HG02763 (cell line): ENCODE measurements around the gene ATL1.

ENCODE experiments used
- ATAC-seq: cut with Tn5 transposase; IDR thresholded peaks from one replicate; pipeline ENCODE4 v1.9.1; 2021; ENCODE audit warnings: mild to moderate bottlenecking, moderate library complexity; ENCODE audit not compliant: unreplicated experiment

The ATL1 gene

DNA sequence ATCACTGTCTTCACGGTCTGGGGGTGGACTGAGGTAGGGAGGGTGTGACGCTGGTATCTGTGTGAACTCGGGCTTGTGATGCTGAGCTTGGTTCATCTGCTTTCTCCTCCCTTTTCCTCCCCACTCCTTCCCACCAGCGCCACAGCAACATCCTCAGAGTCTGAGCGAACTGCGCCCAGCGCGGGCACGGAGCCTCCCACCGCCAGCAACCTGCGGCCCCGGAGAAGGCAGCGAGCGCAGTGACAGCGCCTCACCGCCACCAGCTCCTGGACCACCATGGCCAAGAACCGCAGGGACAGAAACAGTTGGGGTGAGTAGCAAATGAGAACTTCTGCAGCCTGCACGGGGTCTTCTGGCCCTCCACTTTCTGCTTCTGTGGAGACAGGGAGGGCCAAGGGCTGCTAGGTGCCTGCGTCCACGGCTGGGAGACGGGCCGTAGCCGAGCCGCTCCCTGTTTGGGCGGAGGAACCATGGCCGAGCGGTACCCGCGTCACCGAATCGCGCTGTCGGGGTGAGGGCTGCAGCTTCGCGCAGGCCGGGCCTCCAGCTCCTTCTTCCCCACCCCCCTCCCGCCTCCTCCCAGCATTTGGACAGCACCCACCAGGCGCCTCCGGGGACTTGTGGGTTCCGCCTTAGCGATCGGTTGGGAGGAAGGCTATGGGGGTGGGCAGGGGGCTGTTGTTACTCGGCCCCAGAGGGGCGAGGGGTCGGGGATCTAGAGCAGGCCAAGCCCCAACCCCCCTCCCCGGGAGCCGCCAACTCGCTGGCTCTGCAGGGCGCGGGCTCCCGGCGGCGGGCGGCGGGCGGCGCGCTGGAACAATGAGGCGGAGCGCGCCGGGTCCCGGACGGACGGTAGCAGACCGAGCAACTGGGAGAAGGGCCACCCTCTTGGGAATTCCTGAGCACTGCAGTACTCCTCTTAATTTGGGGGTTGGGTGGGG, at the start of gene ATL1:
ATL1 (plus strand) TSS at position 156 of the 941 bp plus-strand sequence; CDS start at position 277, 121 bp downstream.
- ATAC-seq: no peak

DNA sequence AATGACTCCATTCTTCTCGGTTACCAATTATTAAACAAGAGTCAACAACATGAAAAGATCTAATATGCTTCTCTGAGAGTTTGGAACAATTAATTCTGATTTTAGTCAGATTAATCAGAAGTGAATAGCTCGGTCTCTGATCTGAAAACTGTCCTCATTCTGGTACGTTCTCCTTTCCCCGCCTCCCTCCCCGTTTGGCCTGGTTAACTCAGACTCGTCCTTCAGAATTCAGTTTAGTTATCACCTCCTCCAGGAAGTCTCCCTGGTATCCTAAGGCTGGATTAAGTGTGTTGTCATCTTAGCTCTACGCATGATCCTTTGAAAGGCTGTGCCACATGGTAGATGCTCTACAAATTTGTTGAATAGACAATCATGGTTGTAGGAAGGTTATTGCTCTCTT, 49.8 kb upstream of the ATL1 start:
- no peak for ATAC-seq

DNA sequence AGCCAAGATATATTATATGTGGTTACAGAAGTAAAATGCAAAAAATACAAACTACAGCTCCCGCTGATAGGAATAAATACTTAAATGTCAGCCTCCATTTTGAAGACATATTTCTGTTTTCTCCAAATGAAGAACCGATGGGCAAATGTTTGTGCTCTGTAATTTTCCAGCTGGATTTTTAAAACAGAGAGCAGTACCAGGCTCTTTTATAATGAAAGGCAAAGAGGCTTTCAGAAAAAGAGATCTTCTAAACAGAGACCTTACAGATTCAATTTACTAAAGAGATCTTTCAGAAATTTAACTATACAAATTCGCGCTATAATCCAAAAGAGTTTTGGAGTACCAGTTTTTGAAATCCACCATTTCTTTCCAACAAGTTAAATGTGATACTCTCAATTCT, 47.5 kb upstream of the ATL1 start:
- no peak for ATAC-seq

DNA sequence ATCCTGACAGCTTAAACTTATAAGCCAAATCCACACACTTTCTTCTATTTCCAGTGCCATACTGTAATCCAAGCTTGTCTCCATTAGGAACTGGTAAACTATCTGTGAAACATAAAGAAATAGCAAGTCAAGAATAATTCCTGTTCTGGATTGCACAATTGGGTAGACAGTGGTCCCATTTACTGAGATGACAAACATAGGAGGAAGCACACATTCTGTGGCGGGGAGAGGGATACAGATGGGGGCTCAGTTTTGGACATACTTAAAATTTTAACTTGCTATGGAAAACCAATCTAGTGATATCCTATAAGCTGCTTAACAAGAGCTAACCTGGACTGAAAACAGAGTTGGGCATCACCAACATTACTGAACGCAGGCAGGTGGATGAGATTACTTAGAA, 43.9 kb upstream of the ATL1 start:
- ATAC-seq: no peak

DNA sequence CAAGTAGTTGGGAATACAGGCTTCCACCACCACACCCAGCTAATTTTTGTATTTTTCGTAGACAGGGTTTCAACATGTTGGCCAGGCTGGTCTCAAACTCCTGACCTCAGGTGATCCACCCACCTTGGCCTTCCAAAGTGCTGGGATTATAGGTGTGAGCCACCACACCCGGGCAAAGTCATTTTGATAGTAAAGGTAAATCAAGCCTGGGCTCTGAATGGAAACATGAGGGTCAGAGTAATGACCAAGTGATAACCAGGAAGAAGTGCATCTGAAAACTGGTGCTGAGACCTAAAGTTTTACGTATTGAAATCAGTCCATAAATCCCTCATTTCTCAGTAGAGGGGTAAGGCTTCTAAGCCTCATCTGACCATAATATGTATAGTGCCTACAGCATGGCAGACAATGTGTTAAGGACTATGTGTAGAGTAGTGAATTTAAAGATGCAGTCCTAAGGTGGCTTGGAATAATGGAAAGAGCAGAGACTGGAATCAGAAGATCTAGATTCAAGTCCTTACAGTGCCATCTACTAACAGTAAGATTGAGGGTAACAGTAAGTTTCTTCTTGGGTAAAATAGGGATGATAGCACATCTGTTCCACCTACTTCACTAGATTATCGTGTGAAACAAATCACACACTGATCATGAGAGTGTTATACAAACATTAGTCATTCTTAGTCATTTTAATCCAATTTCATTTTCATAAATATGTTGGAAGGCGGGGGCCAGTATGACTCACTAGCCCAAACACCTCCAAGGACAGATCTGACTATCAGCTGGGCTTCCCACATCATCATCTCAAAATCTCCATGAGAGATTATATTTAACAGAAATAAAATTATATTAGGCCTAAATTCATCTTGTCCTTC, 38.8 kb upstream of the ATL1 start:
- ATAC-seq: peak; percentile 61

DNA sequence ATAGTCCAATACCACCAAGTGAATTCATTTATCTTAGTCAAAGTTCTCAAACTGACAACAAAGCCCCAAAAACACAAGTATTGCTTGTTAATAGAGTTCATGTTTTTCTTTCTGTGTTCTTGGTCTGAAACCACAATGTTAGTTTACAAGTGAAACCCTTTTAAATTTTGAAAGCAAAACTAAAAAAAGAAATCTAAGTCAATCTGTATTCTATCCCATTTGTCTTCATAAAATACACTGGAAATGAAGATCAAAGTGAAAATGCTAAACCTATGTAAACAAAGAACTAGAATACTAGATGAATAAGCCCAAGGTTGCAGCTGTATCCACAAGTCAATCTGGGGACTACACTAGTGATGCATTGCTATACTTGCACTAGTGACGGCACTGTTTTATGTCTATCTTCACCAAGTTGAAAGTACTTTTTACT, 38.0 kb upstream of the ATL1 start:
- peak; percentile 62 for ATAC-seq

DNA sequence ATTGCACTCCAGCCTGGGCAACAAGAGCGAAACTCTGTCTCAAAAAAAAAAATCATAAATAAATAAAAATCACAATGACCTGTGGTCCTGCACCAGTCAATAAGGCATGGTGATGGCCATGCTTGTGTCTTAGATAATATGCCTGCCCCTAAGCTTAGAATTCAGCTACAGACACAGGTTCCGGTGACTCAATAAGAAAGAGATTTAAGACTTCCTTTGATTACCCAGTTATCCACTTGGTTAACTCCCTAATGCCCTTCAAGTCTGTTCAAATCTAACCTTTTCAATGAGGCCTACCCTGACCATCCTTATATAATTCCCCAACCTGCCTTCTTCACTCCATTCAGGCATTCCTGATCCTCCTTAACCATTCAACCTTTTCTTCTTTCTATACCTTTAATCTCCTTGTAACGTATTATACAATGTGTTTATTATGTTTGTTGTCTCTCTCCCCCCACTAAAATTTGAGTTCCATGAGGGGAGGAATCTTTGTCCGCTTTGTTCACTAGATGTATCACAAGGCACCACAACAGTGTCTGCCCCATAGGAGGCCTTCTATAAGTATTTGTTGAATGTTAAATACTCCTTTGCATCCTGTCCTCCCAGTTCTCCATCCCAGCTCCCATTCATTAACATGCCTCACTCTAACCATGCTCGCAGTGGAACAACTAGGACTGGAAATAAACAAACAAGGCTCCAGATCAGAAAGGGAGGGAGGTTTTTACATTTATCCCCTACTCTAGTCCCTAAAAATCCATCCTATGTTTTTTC, 36.5 kb upstream of the ATL1 start:
- no peak for ATAC-seq

DNA sequence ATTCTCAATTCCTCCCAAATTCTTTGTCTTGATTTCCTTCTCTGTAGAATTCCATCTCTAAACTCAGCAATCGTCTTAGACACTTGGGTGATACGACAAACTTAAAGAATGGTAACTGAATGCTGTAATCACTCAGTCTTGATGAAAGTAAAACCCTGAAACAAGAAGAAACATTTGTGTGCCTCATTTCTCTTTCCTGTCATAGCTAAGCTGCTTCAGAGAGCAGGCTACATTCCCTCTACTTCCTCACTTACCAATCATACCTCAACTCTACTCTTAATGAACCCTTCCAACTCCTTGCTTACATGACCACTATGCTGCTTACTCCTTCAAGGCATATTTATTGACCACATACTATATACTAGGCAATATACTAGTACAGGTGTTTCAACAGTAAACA, 35.9 kb upstream of the ATL1 start:
- no peak for ATAC-seq

DNA sequence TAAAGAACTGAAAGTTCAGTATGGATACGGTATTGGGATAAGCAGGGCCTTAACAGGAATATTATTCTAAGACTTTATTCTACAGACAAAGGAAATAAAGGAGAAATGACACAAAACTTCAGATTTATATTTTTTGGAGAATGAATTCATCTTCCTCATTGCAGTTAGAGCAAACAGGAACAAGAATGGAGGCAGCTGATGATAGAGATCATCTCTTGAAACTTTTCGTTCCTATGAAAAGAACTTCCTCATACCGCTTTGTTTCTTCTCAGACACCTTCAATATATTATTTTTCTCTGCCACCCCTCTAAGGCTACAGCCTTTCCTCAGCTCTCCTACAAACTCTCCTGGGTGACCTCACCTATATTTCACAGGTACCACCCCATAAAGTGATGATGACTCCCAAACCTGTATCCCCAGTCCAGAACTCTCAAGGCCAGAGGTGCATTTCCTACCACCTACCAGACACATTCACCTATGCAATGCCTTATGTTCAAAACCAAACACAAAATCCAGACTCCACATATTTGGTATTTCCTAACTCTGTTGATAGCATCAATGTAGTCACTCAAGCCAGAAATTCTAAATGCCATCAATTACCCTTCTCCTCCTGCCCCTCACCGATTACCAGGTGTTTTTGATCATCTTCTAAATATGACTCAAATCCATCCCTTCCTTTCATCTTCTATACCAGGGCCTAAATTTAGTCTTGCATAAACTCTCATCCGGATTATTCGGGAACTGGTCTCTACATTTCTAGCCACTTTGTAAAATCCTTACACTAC, 35.0 kb upstream of the ATL1 start:
- no peak for ATAC-seq

DNA sequence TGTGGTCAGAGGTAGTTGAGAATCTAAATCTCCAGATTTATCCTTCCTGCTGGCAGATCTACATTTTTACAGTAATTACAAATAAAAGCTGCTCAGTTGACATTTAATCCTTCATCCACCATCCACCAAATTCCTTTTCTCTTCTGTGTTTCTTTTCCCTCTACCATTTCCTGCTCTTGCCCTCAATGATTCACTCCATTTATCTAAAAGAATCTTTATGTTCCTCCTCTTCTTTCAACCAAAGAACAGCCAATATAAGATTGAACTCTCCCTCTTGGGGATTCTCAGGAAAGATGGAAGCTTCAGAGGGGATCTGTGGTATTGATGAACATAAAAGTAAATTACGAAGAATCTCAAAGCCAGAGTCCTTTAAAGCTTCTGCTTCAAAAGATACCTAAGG, 31.9 kb upstream of the ATL1 start:
- no peak for ATAC-seq

DNA sequence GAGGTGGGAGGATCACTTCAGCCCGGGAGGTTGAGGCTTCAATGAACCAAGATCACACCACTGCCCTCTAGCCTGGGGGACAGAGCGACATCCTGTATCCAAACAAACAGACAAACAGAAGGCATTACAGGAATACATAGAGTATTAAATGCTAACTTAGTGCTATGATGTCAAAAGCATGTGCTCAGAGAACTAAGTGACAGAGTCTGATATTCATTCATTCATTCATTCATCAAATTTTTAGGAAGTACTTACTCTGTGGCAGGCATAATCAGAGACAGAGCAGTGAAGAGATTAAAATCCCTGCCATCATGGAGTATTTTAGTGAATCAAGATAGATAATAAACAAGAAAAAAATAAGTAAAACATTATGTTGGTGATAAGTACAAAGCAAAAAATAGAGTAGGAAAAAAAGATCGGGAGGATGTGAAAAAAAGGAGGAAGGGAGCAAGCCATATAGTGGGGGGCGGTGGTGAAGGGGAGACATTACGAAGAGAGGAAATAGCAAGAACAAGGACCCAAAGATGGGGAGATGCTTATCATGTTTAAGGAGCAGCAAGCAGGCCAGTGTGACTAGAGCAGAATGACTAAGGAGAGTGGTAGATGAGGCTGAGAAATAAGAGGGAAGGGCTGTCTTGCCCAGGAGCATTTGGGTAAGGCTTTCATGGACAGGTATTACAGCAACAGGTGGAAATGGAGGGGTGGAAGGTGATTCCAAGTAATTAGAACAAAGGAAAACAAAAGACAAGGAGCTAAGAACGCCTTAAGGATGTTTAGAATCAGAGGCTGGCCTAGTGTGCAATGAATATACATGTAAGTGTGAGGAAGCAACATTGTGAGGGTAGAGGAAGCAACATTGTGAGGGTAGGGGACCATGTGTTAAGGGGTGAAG, 30.4 kb upstream of the ATL1 start:
- no peak for ATAC-seq

DNA sequence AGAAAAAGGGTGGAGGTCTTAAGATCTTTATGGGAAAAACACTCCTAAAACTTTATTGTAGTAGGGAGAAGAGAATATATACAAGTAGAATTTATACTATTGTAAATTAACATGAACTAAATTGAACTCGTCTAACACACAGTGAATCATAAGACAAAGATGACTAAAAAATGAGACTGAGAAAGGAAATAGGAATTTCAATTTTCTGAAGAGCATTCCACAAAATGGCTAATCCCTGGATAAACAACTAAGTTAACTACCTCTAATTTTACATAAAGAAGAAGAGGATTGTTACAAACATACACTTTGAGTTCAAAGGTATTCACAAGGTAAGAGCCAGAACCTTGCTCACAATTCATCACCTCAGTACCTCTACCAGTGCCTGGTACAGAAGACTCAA, 29.6 kb upstream of the ATL1 start:
- ATAC-seq: no peak

DNA sequence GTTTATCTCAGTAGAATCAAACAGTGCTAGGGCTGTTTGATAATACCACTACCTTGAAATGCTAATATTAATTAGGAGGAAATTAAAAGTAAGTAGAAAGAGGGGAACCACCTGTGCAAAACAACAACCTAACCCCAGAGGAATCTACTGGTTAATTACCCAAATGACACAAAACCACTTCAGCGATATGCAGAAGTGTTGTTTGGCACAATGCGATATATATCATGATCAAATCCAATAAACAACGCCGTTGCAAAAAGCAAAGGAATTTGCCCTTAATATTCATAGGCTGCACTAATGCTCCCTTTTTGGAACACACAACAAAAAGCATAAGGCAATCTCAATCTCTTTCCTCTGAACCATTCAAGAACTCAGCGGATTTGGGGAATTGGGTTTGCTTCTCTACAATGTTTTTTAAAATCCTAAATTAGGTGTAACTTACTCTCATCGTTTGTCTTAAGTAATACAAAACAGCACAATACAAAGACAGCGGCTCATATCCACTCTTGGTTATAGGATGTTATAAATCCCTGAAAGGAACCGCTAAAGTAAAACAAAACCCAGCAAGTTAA, 29.1 kb upstream of the ATL1 start:
- ATAC-seq: no peak

DNA sequence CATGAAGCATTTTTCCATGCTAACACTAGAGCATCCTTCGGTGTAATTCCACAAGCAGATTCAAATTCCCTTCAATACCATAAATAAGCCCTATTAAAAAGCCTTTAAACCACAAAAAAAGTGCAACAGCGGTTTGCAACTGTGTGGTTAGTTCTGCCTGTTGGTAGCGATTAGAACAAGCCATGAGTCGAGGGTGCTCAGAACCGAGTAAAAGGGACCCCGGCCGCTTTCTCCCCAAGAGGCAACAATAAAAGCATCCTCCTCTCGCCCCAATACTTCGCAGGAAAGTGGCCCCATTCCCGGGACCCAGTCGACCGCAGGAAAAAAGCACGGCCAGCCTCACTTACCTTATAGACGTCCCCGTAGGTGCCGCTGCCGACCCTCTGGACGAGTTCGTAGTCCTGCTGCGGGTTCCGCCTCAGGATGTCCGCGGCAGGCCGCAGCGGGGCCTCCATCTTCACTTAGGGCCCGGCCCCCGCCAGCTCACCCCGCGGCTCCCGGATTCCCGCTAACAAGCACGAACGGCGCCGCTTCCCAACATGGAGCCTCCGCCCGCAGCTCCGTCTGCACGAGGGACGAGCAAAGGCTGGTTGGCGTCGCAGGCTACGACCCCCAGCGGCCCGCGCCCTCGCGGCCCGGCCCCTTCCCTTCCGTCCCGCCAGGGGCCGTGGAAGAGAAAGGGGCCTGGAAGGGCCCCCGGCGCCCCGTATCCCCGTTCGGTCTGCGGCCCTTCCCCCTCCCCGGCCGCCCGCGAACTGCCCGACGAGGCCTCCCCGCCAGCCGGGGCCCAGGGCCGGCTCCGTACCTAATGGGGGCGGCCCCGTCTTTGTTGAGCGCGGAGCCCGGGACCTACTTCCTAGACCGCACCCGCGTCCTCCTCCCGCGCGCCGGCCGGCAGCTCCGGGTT, 28.1 kb upstream of the ATL1 start:
- ATAC-seq: peak; percentile 18

DNA sequence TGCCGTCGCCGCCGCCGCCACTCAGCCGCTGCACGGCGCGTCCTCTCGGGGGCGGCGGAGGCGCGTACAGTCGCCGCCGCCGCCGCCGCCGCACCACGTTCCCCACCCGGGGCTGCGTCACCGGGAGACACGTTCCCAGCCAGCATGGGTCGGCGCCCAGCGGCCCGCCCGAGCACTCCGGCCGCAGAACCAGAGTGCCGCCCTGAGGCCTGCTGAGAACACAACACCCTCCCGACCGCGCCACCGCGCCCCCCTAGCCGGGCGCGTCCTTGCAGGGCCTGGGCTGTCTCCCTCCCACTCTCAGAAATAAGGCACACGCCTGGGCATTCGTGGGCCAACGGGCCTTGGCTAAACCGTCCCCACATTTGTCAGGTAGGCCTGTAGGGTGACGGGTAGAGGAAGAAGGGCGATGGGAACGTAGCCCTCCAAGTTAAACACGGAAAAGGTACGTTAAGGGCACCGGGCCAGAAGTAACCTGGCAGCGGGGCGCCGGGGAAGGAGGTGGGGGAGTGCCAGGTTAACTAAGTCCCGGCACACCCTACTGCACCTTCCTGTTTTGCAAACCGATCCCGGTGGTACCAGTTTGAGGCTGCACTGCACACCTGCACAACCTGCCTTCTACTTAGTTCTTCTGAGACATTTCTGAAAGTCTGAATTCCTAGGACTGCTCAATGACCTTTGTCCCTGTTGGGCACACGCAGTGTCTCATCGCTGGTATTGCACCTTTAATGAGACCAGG, 27.3 kb upstream of the ATL1 start, which contains the start of gene MAP4K5:
MAP4K5 (minus strand) TSS at position 68 of the 739 bp plus-strand sequence. CDS start 520 bp downstream, outside the sequence.
- ATAC-seq: peak; percentile 96

DNA sequence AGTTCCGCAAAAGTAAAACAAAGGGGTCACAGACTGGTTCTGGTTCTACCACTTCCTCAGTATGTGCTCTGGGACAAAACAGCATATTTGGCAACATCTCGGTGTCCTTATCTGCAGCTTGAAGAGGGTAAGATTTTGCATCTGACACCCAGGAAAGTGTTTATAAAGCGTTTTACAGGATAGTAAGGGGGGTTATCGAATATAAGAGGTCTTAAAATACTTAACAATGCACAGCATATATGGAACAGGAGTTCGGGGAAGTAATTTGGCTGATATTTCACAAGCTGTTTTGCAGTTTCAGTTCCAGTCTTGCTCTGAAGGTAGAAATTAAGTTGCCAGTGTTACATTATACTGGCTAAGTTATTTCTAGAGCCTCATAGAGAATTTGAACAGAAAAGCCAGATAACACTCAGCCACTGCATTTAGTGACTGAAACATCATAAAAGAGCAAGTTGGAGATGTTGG, 26.7 kb upstream of the ATL1 start:
- ATAC-seq: peak; percentile 21

DNA sequence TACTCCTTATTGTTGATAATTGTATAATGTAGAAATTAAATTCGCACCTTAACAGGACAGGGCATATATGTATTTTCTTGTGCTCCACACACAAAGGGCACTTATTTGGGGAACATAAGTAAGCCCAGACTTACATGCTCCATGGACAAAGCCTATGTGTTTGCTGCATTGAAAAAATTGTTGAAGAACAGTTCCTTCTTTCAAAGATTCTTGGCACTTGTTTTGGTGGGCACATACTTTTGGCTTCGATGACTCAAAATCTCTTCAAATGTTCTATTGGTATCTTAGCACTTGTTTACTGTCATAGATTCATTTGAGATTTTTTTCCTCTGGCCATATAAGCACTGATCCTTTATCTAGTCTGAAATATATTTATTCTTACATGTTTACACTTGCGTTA, 26.1 kb upstream of the ATL1 start:
- no peak for ATAC-seq
